ENCODE measurements around the gene GATAD2B. TPM values are rescaled to one million over a fixed set of nuclear protein-coding genes. Genes with fewer than 3 reads are reported as not detected.

GATAD2B gene
- total RNA-seq, 4 donors from 2014 or later = 16.7 to 28.1 (median 20.2) TPM

- H3K36me3 ChIP-seq = no peaks in the 10 kb centered on the region
- no peak overlapping the region for H3K4me3 ChIP-seq
- in situ Hi-C loops (cut with MboI; ENCODE audit: low pct_ligation_motif_present in 1 of 4, low pct_unique_long_range_greater_than_20kb in 1 of 4, low sequenced_read_pairs in 3 of 4) (loop anchor here in 2 of 4 donors (10.0 kb wide), 2 partner anchors 188 to 198 kb away; partner anchors contain the start of genes RAB13 (in 1 of the 2) and RPS27 (in 1 of the 2)), intact Hi-C loops (cut with DNase I; ENCODE audit: low total_unique reads) (loop anchor here (2.0 kb wide), 1 partner anchor 188 kb away; no protein-coding TSS in a partner anchor)
- DNase-seq = peak; percentile 90
- no peak overlapping the region for H3K27ac ChIP-seq
- 57 to 69% methylated on average over 15 to 26 of the region's 26 CpGs for WGBS, 2 donors (ENCODE audit: low coverage in 1 of 2)
- no peaks in the 10 kb centered on the region for H3K9me3 ChIP-seq
- no peaks in the 10 kb centered on the region for H3K27me3 ChIP-seq
- TF ChIP-seq POLR2A (IDR thresholded peaks at IDR 0.05) (no peak), CTCF (IDR thresholded peaks at IDR 0.05) (peak; percentile 92 to 95 (median 93)), POLR2AphosphoS5 (IDR thresholded peaks at IDR 0.05) (no peak), EP300 (IDR thresholded peaks at IDR 0.05; ENCODE audit: low read depth) (no peak)
- peaks cover 0 to 5% (median 1%) of the 10 kb centered on the region in 4 donors for H3K4me1 ChIP-seq
Observed at GRCh38 chr1:153796786-153797659, 125.7 kb downstream of the GATAD2B start.

GRCh38 chr1:153795934-153796785 is 126.6 kb downstream of the GATAD2B start:
- WGBS, 2 donors (ENCODE audit: low coverage in 1 of 2) = 80 to 81% methylated on average over 1 to 9 of the region's 9 CpGs
- Histone ChIP-seq H3K9me3 (no peaks in the 10 kb centered on the region), H3K4me3 (no peak overlapping the region), H3K4me1 (peaks cover 0 to 10% (median 9%) of the 10 kb centered on the region in 4 donors), H3K27me3 (no peaks in the 10 kb centered on the region), H3K36me3 (no peaks in the 10 kb centered on the region), H3K27ac (no peak overlapping the region)
- intact Hi-C loops (cut with DNase I; ENCODE audit: low total_unique reads) (loop anchor here (2.0 kb wide), 1 partner anchor 189 kb away; no protein-coding TSS in a partner anchor), in situ Hi-C loops (cut with MboI; ENCODE audit: low pct_ligation_motif_present in 1 of 4, low pct_unique_long_range_greater_than_20kb in 1 of 4, low sequenced_read_pairs in 3 of 4) (loop anchor here in 2 of 4 donors (10.0 kb wide), 2 partner anchors 189 to 199 kb away; partner anchors contain the start of genes RAB13 (in 1 of the 2) and RPS27 (in 1 of the 2))
- no peak for TF ChIP-seq EP300 (IDR thresholded peaks at IDR 0.05; ENCODE audit: low read depth)
- no peak for TF ChIP-seq POLR2AphosphoS5 (IDR thresholded peaks at IDR 0.05)
- TF ChIP-seq POLR2A (IDR thresholded peaks at IDR 0.05) = no peak
- TF ChIP-seq CTCF (IDR thresholded peaks at IDR 0.05) = no peak
- no peak for DNase-seq

GRCh38 chr1:153795330-153795837 is 127.4 kb downstream of the GATAD2B start:
- Histone ChIP-seq H3K27ac (no peak overlapping the region), H3K27me3 (no peaks in the 10 kb centered on the region), H3K4me1 (peaks cover 0 to 16% (median 11%) of the 10 kb centered on the region in 4 donors), H3K36me3 (no peaks in the 10 kb centered on the region), H3K9me3 (no peaks in the 10 kb centered on the region), H3K4me3 (no peak overlapping the region)
- in situ Hi-C loops (cut with MboI; ENCODE audit: low pct_ligation_motif_present in 1 of 4, low pct_unique_long_range_greater_than_20kb in 1 of 4, low sequenced_read_pairs in 3 of 4) (loop anchor here in 2 of 4 donors (10.0 kb wide), 2 partner anchors 189 to 199 kb away; partner anchors contain the start of genes RAB13 (in 1 of the 2) and RPS27 (in 1 of the 2)), intact Hi-C loops (cut with DNase I; ENCODE audit: low total_unique reads) (no loop called here)
- 86% methylated on average over 18 of the region's 18 CpGs; no CpG with 5 or more reads in 1 of the 2 donors for WGBS, 2 donors (ENCODE audit: low coverage in 1 of 2)
- TF ChIP-seq EP300 (IDR thresholded peaks at IDR 0.05; ENCODE audit: low read depth) = no peak
- TF ChIP-seq POLR2A (IDR thresholded peaks at IDR 0.05) = no peak
- no peak for TF ChIP-seq CTCF (IDR thresholded peaks at IDR 0.05)
- TF ChIP-seq POLR2AphosphoS5 (IDR thresholded peaks at IDR 0.05) = no peak
- DNase-seq = no peak
